ENCODE measurements around the gene IAPP.

DNA sequence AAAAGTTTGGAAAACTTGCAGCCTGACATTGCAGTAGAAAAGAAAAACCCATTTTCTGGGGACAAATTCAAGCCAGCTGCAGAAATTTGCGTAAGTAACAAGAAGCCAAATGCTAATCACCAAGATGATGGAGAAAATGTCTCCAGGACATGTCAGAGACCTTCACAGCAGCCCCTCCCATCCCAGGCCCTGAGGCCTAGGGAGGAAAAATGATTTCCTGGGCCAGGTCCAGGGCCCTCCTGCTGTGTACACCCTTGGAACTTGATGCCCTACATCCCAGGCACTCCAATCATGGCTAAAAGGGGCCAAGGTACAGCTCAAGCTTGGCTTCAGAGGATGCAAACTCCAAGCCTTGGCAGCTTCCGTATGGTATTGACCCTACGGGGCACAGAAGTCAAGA, 14.5 kb downstream of the IAPP start:
- TF ChIP-seq, protein P1, sequence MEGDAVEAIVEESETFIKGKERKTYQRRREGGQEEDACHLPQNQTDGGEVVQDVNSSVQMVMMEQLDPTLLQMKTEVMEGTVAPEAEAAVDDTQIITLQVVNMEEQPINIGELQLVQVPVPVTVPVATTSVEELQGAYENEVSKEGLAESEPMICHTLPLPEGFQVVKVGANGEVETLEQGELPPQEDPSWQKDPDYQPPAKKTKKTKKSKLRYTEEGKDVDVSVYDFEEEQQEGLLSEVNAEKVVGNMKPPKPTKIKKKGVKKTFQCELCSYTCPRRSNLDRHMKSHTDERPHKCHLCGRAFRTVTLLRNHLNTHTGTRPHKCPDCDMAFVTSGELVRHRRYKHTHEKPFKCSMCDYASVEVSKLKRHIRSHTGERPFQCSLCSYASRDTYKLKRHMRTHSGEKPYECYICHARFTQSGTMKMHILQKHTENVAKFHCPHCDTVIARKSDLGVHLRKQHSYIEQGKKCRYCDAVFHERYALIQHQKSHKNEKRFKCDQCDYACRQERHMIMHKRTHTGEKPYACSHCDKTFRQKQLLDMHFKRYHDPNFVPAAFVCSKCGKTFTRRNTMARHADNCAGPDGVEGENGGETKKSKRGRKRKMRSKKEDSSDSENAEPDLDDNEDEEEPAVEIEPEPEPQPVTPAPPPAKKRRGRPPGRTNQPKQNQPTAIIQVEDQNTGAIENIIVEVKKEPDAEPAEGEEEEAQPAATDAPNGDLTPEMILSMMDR (IDR thresholded peaks at IDR 0.05): no peak
- no peak for TF ChIP-seq EP300 (IDR thresholded peaks at IDR 0.05)
- no peak for TF ChIP-seq POLR2A (IDR thresholded peaks at IDR 0.05)

Data from suprapubic skin (tissue), 3 donors.